COLO829 (cell line): ENCODE measurements around the gene MRPS10.
"Not testable (repeated sequence)": the region's sequence is repeated elsewhere in the genome, so short reads cannot be mapped to it uniquely, and the experiment has no call there.

Experiments
- DNase-seq: peaks from one replicate; pipeline ENCODE4 v3.0.0; 2012; ENCODE audit warnings: low spot score

MRPS10 gene

GRCh38 chr6:42176981-42177380, 40.7 kb downstream of the MRPS10 start:
- DNase-seq = no peak

- DNase-seq = no peak
Observed at GRCh38 chr6:42175860-42176259, 41.8 kb downstream of the MRPS10 start.

- DNase-seq = no peak
Observed at GRCh38 chr6:42173101-42173500, 44.6 kb downstream of the MRPS10 start, which contains the start of gene GUCA1A. Gene GUCA1A, plus strand, starts transcription at chr6:42173364. Its CDS starts 250 bp downstream, at chr6:42173614.

GRCh38 chr6:42171813-42172581, 45.7 kb downstream of the MRPS10 start:
- no peak for DNase-seq

- DNase-seq = not testable (repeated sequence)
Observed at GRCh38 chr6:42169780-42170179, 47.9 kb downstream of the MRPS10 start.

GRCh38 chr6:42168650-42169049, 49.0 kb downstream of the MRPS10 start:
- DNase-seq = no peak

GRCh38 chr6:42166444-42167141, 51.1 kb downstream of the MRPS10 start:
- DNase-seq = peak; percentile 90

GRCh38 chr6:42165016-42165415, 52.6 kb downstream of the MRPS10 start:
- DNase-seq = no peak

GRCh38 chr6:42163981-42164380, 53.7 kb downstream of the MRPS10 start:
- DNase-seq = no peak

- DNase-seq = no peak
Observed at GRCh38 chr6:42162812-42163211, 54.8 kb downstream of the MRPS10 start.

- DNase-seq = no peak
Observed at GRCh38 chr6:42162384-42162783, 55.3 kb downstream of the MRPS10 start.

- DNase-seq = no peak
Observed at GRCh38 chr6:42159431-42160024, 58.1 kb downstream of the MRPS10 start.

- no peak for DNase-seq
Observed at GRCh38 chr6:42158631-42159030, 59.0 kb downstream of the MRPS10 start.

- no peak for DNase-seq
Observed at GRCh38 chr6:42158011-42158410, 59.6 kb downstream of the MRPS10 start.
